Spinal cord (tissue), 10 donors: Measurements from ENCODE around the gene SHOX. TPM values are rescaled to one million over a fixed set of nuclear protein-coding genes. Genes with fewer than 3 reads are reported as not detected.
"Not testable (repeated sequence)": the region's sequence is repeated elsewhere in the genome, so short reads cannot be mapped to it uniquely, and the experiment has no call there.

Experiments used
- DNase-seq, 6 donors: peaks; one replicate each; pipeline versions ENCODE4 v3.0.0 to v3.0.0-alpha.2; 2013 to 2015; ENCODE audit warnings: low spot score in 6 of 6, low read depth in 4 of 6
- H3K27ac ChIP-seq: one replicate; pipeline ENCODE4 v1.5.1; 2013; ENCODE audit warnings: low read depth, low read length, control low read depth
- H3K27me3 ChIP-seq: one replicate; pipeline ENCODE4 v1.6.1; 2013; ENCODE audit warnings: low read length; ENCODE audit not compliant: control insufficient read depth, insufficient read depth
- H3K36me3 ChIP-seq: one replicate; pipeline ENCODE4 v1.6.1; 2013; ENCODE audit warnings: low read length; ENCODE audit not compliant: control insufficient read depth, insufficient read depth
- H3K4me1 ChIP-seq: one replicate; pipeline ENCODE4 v1.6.1; 2013; ENCODE audit warnings: low read length; ENCODE audit not compliant: control insufficient read depth, insufficient read depth
- H3K4me3 ChIP-seq: one replicate; pipeline ENCODE4 v1.5.1; 2013; ENCODE audit warnings: low read depth, low read length, control low read depth
- H3K9me3 ChIP-seq: one replicate; pipeline ENCODE4 v1.6.1; 2013; ENCODE audit warnings: low read length; ENCODE audit not compliant: control insufficient read depth, insufficient read depth
- WGBS: methylation state at CpG from one replicate; pipeline ENCODE4 v1.1.5; 2013; ENCODE audit warnings: missing lambda C conversion rate; ENCODE audit not compliant: insufficient coverage; 5-methylcytosine and 5-hydroxymethylcytosine counted together
- polyA plus RNA-seq, 2 donors: library from polyadenylated mRNA; unstranded; fragments of 120-200 nt; gene quantifications; one replicate each; pipeline ENCODE4 v1.2.1, GENCODE V29; 2013; ENCODE audit not compliant: insufficient read length in 2 of 2
- total RNA-seq, 2 donors: library from RNA; depleted of rRNA in 1 of 2; stranded (reverse); fragments of 120-200 nt in 1 of 2; fragments of >200 nt in 1 of 2; gene quantifications; one replicate each; pipeline versions ENCODE4 v1.2.3 to v1.2.4, GENCODE V29; 2013 to 2014
- donor health status: healthy.

SHOX gene
- total and polyA plus RNA-seq, 4 donors, result 0.06 to 0.63 (median 0.39) TPM

DNA sequence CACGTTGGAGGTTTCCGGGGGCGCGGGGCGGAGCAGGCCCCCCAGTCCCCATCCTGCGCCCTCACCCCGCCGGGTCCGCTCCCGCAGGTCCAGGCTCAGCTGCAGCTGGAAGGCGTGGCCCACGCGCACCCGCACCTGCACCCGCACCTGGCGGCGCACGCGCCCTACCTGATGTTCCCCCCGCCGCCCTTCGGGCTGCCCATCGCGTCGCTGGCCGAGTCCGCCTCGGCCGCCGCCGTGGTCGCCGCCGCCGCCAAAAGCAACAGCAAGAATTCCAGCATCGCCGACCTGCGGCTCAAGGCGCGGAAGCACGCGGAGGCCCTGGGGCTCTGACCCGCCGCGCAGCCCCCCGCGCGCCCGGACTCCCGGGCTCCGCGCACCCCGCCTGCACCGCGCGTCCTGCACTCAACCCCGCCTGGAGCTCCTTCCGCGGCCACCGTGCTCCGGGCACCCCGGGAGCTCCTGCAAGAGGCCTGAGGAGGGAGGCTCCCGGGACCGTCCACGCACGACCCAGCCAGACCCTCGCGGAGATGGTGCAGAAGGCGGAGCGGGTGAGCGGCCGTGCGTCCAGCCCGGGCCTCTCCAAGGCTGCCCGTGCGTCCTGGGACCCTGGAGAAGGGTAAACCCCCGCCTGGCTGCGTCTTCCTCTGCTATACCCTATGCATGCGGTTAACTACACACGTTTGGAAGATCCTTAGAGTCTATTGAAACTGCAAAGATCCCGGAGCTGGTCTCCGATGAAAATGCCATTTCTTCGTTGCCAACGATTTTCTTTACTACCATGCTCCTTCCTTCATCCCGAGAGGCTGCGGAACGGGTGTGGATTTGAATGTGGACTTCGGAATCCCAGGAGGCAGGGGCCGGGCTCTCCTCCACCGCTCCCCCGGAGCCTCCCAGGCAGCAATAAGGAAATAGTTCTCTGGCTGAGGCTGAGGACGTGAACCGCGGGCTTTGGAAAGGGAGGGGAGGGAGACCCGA lies 14.0 kb downstream of the SHOX start:
- no peak overlapping the region for H3K4me3 ChIP-seq
- H3K4me1 ChIP-seq, result peaks cover 9% of the 10 kb centered on the region
- WGBS, result under 1% methylated on average over 87 of the region's 95 CpGs
- no peak for DNase-seq
- H3K36me3 ChIP-seq, result no peaks in the 10 kb centered on the region
- H3K27me3 ChIP-seq, result peaks cover 61% of the 10 kb centered on the region
- no peaks in the 10 kb centered on the region for H3K9me3 ChIP-seq
- H3K27ac ChIP-seq, result no peak overlapping the region

DNA sequence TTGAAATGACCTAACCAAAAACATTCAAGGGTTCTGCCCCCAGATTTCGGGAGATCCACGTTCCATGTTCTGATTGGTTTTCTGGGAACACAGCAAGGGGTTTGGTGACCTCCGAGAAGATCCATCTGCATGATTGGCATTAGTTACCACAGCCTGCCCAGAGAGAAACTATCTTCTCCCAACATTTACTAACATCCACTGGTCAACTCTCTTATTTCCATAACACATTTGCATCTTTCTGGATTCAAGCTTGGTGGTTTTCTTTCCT lies 15.6 kb downstream of the SHOX start:
- no peaks in the 10 kb centered on the region for H3K36me3 ChIP-seq
- 56% methylated on average over 3 of the region's 3 CpGs for WGBS
- peaks cover 9% of the 10 kb centered on the region for H3K4me1 ChIP-seq
- peaks cover 50% of the 10 kb centered on the region for H3K27me3 ChIP-seq
- H3K27ac ChIP-seq, result no peak overlapping the region
- H3K4me3 ChIP-seq, result no peak overlapping the region
- no peaks in the 10 kb centered on the region for H3K9me3 ChIP-seq
- no peak for DNase-seq

- WGBS, result 87% methylated on average over 5 of the region's 9 CpGs
- DNase-seq, result no peak
- no peak overlapping the region for H3K4me3 ChIP-seq
- H3K36me3 ChIP-seq, result no peaks in the 10 kb centered on the region
- peaks cover 9% of the 10 kb centered on the region for H3K4me1 ChIP-seq
- no peak overlapping the region for H3K27ac ChIP-seq
- H3K27me3 ChIP-seq, result peaks cover 47% of the 10 kb centered on the region
- H3K9me3 ChIP-seq, result no peaks in the 10 kb centered on the region
Measured at GRCh38 chrX:646796-647195, 16.2 kb downstream of the SHOX start.

GRCh38 chrX:649166-649565 lies 18.6 kb downstream of the SHOX start:
- Histone ChIP-seq H3K4me1 (peaks cover 5% of the 10 kb centered on the region), H3K36me3 (no peaks in the 10 kb centered on the region), H3K27ac (no peak overlapping the region), H3K9me3 (no peaks in the 10 kb centered on the region), H3K4me3 (no peak overlapping the region), H3K27me3 (peaks cover 23% of the 10 kb centered on the region)
- no peak for DNase-seq
- WGBS, result 83% methylated on average over 14 of the region's 15 CpGs

DNA sequence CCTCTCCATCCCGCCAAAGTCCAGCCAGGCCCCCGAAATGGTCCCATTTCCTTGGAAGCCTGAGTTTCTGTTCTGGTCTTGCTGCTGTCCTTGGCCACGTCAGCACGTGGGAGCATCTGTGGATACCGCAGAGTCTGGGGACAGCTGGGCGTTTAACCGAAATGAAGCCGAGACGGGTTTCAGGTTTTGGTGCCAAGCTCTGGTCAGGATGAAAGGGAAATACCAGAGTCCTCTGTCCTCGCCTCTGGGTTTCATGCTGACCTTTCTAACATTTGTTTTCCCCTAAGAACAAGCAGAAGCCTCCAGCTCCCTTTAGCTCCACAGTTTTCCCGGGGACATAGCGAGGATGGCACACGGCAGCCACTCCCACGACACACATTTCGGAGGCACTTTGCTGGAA lies 19.7 kb downstream of the SHOX start:
- DNase-seq, result no peak
- no peaks in the 10 kb centered on the region for H3K4me1 ChIP-seq
- WGBS, result 93% methylated on average over 9 of the region's 15 CpGs
- peaks cover 15% of the 10 kb centered on the region for H3K27me3 ChIP-seq
- no peaks in the 10 kb centered on the region for H3K36me3 ChIP-seq
- H3K9me3 ChIP-seq, result no peaks in the 10 kb centered on the region
- H3K27ac ChIP-seq, result no peak overlapping the region
- H3K4me3 ChIP-seq, result no peak overlapping the region

DNA sequence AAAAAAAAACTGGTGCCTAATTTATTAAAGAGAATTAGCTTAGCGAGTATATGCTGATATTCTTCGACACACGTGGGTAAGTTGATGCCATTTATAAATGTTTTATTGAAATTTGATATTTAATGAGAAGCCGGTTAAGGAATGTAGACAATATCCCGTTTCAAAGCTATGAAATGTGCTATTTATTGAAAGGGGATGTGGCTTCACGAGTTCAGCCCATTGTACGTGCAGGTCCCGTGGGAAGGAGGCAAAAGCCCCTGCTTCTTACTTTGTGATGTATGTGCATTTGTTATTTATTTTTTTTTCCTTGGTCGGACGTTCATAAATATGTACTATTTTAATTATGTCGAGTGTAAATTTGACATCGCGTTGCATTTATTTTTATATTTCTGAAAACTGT lies 20.2 kb downstream of the SHOX start:
- no peaks in the 10 kb centered on the region for H3K9me3 ChIP-seq
- no peak overlapping the region for H3K4me3 ChIP-seq
- no peak overlapping the region for H3K27ac ChIP-seq
- H3K27me3 ChIP-seq, result peaks cover 11% of the 10 kb centered on the region
- no peaks in the 10 kb centered on the region for H3K4me1 ChIP-seq
- WGBS, result 100% methylated on average over 3 of the region's 13 CpGs
- no peak for DNase-seq
- H3K36me3 ChIP-seq, result no peaks in the 10 kb centered on the region

GRCh38 chrX:651922-652321 lies 21.3 kb downstream of the SHOX start:
- H3K4me3 ChIP-seq, H3K36me3 ChIP-seq, H3K27ac ChIP-seq, H3K4me1 ChIP-seq, DNase-seq, H3K27me3 ChIP-seq, H3K9me3 ChIP-seq: not testable (repeated sequence)
- WGBS, result 93% methylated on average over 15 of the region's 25 CpGs

DNA sequence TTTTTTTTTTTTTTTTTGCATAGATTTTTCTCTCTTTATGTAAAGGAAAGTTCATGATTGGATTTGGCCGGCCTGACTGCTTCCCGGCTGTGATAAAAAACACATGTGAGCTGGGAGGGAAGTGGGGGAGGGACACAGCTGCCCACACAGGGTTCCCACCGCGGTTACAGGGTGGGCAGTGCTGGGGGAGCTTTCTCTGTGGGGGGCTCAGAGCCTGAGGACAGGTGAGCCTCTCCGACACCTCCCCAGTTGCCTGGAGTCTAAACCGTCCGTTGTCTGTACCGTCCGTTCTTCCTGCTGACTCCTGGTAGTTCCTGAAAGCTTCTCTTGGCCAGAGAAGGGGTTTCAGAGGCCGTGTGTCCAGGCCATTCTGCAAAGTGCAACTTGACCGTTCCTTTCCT lies 21.8 kb downstream of the SHOX start:
- 59% methylated on average over 9 of the region's 11 CpGs for whole genome bisulfite sequencing
- Histone ChIP-seq H3K9me3 (no peaks in the 10 kb centered on the region), H3K27ac (no peak overlapping the region), H3K4me1 (no peaks in the 10 kb centered on the region), H3K27me3 (peaks cover 7% of the 10 kb centered on the region), H3K36me3 (no peaks in the 10 kb centered on the region), H3K4me3 (no peak overlapping the region)
- no peak for DNase-seq

DNA sequence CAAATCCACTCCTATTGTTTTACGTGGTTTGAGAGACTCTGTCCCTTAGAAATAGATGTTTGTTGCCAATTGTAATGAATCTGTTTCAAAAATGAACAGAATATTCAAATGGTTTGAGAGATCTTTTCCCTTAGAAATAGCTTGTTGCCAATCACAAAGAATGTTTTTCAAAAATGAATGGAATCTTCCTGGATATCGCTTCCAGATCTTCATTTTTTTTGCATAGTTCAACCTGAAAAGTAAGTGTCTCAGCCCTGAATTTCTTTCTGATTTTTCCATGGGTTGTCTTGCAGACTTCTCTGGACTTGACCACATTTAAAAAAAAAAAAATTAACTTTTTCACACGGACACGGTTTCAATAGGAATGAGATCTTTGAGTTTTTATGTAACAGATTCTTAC lies 22.7 kb downstream of the SHOX start:
- Histone ChIP-seq H3K27ac (no peak overlapping the region), H3K36me3 (no peaks in the 10 kb centered on the region), H3K4me3 (no peak overlapping the region), H3K4me1 (no peaks in the 10 kb centered on the region), H3K9me3 (no peaks in the 10 kb centered on the region), H3K27me3 (peaks cover 5% of the 10 kb centered on the region)
- DNase-seq, result no peak
- 91% methylated on average over 1 of the region's 4 CpGs for WGBS

DNA sequence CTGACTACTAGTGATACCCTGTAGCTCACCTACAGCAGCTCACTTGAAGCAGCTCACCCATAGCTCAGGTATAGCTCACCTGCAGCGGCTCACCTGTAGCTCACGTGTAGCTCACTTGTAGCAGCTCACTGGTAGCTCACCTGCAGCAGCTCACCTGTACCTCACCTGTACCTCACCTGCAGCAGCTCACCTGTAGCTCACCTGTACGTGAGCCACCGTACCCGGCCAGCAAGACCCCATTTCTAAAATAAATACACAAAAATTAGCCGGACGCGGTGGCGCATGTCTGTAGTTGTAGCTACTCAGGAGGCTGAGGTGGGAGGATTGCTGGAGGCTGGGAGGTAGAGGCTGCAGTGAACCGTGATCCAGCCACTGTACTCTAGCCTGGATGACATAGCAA lies 30.6 kb downstream of the SHOX start:
- Histone ChIP-seq H3K36me3 (no peaks in the 10 kb centered on the region), H3K4me3 (no peak overlapping the region), H3K27me3 (no peaks in the 10 kb centered on the region), H3K9me3 (no peaks in the 10 kb centered on the region), H3K4me1 (no peaks in the 10 kb centered on the region), H3K27ac (no peak overlapping the region)
- DNase-seq, result no peak
- WGBS, result 97% methylated on average over 5 of the region's 10 CpGs
